ENCODE results near the gene ARHGEF26. TPM values are rescaled to one million over a fixed set of nuclear protein-coding genes. Genes with fewer than 3 reads are reported as not detected.

The ARHGEF26 gene
- total and polyA plus RNA-seq, 2 experiments from 2014 or later: 9.4 to 16.9 TPM

DNA sequence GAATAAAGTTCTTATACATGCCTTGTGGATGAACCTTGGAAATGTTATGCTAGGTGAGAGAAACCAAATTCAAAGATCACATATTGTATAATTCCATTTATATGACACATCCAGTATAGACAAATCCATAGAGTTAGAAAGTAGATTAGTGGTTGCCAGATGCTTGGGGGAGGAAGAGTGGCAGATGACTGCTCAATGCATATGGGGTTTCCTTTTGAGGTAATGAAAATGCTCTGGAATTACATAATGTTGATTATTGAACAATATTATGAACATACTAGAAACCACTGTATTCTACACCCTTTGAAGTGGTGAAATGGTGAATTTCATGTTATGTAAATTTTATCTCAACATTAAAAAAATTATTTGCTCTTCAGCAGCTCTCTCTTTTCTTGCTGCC lies 102.3 kb downstream of the ARHGEF26 start:
- H3K4me1 ChIP-seq (ENCODE audit: insufficient read depth): 0 out of 2 replicates have a peak, but pooled peaks cover 3% of the 10 kb centered on the region

DNA sequence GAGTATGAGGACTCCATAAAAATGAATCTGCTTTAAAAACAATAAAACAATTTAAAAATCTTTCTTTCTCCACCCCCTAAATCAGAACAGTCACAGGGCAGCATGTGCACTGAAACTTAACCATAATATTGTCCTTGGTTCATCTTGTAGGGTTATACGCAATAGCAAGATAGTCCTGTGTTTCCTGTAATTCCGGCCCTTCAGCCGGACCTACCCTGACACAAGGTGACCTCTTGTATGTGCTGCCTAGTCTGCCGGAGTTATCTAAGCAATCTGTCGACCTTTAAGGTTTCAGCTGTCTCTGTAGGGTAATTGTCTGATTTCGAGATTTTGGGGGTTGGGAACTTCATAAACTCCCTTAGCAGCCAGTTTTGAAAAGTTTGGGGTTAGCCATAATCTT lies 103.2 kb downstream of the ARHGEF26 start:
- H3K27ac ChIP-seq (ENCODE audit: low read depth): no peak overlapping the region
- no peaks in the 10 kb centered on the region for H3K9me3 Mint-ChIP-seq
- no peak overlapping the region for H2AFZ ChIP-seq
- H3K27me3 Mint-ChIP-seq (ENCODE audit: insufficient read depth, low read depth, poor library complexity): peaks cover 2% of the 10 kb centered on the region
- no peaks in the 10 kb centered on the region for H3K36me3 ChIP-seq (ENCODE audit: insufficient read depth)
- H3K4me1 Mint-ChIP-seq: peaks cover 4% of the 10 kb centered on the region; the same call in 2 of the 3 replicates
- H3K4me2 ChIP-seq: no peak overlapping the region
- no peak overlapping the region for H3K4me3 ChIP-seq
- ATAC-seq (no peak), DNase-seq (ENCODE audit: low spot score) (no peak)
- H3K79me2 ChIP-seq (replicated peaks; ENCODE audit: insufficient read depth): no peaks in the 10 kb centered on the region
- H3K4me1 ChIP-seq (ENCODE audit: insufficient read depth): 0 out of 2 replicates have a peak, but pooled peaks cover 7% of the 10 kb centered on the region
- no peaks in the 10 kb centered on the region for H3K27me3 ChIP-seq (ENCODE audit: insufficient read depth)
- TF ChIP-seq STAT1 (IDR thresholded peaks at IDR 0.05; ENCODE audit: unreplicated experiment): no peak
- peak overlapping the region; percentile 75 for H3K27ac Mint-ChIP-seq
- H3K9me2 ChIP-seq (ENCODE audit: insufficient read depth): no peaks in the 10 kb centered on the region
- no peaks in the 10 kb centered on the region for H3F3A ChIP-seq (replicated peaks; ENCODE audit: low read depth)
- no peaks in the 10 kb centered on the region for H4K20me1 ChIP-seq (replicated peaks; ENCODE audit: insufficient read depth)
- no peak overlapping the region for H3K4me3 Mint-ChIP-seq
- no peaks in the 10 kb centered on the region; the same call in 2 of the 3 replicates for H3K36me3 Mint-ChIP-seq (ENCODE audit: low read depth)

More for the DNA sequence above, 102.3 kb downstream of the ARHGEF26 start:
- DNase-seq (ENCODE audit: low spot score) (no peak), ATAC-seq (no peak)
- H3K27ac ChIP-seq (ENCODE audit: low read depth): no peak overlapping the region
- H3K4me1 Mint-ChIP-seq: peaks cover 1% of the 10 kb centered on the region; the same call in 2 of the 3 replicates
- no peaks in the 10 kb centered on the region for H3K79me2 ChIP-seq (replicated peaks; ENCODE audit: insufficient read depth)
- no peaks in the 10 kb centered on the region for H3K9me3 Mint-ChIP-seq
- no peaks in the 10 kb centered on the region for H3F3A ChIP-seq (replicated peaks; ENCODE audit: low read depth)
- H3K4me3 Mint-ChIP-seq: no peak overlapping the region
- H3K27me3 ChIP-seq (ENCODE audit: insufficient read depth): no peaks in the 10 kb centered on the region
- H3K36me3 Mint-ChIP-seq (ENCODE audit: low read depth): peaks cover 3% of the 10 kb centered on the region; the same call in 2 of the 3 replicates
- no peaks in the 10 kb centered on the region for H4K20me1 ChIP-seq (replicated peaks; ENCODE audit: insufficient read depth)
- no peaks in the 10 kb centered on the region for H3K9me2 ChIP-seq (ENCODE audit: insufficient read depth)
- H3K36me3 ChIP-seq (ENCODE audit: insufficient read depth): 0 out of 2 replicates have a peak, but pooled peaks cover 4% of the 10 kb centered on the region
- H3K27me3 Mint-ChIP-seq (ENCODE audit: insufficient read depth, low read depth, poor library complexity): peaks cover 2% of the 10 kb centered on the region
- H2AFZ ChIP-seq: no peak overlapping the region
- no peak overlapping the region for H3K4me3 ChIP-seq
- no peak overlapping the region for H3K27ac Mint-ChIP-seq
- TF ChIP-seq ZNF114 (CRISPR knock-in tag; IDR thresholded peaks at IDR 0.05) (no peak), POLR2AphosphoS5 (IDR thresholded peaks at IDR 0.05; ENCODE audit: low read depth) (no peak), ZNF331 (CRISPR knock-in tag; IDR thresholded peaks at IDR 0.05; ENCODE audit: low read depth) (no peak), JUNB (IDR thresholded peaks at IDR 0.05; ENCODE audit: unreplicated experiment) (no peak), EZH2phosphoT487 (IDR thresholded peaks at IDR 0.05; ENCODE audit: unreplicated experiment) (no peak), STAT1 (IDR thresholded peaks at IDR 0.05; ENCODE audit: unreplicated experiment) (no peak)
- TF ChIP-seq, protein P1, sequence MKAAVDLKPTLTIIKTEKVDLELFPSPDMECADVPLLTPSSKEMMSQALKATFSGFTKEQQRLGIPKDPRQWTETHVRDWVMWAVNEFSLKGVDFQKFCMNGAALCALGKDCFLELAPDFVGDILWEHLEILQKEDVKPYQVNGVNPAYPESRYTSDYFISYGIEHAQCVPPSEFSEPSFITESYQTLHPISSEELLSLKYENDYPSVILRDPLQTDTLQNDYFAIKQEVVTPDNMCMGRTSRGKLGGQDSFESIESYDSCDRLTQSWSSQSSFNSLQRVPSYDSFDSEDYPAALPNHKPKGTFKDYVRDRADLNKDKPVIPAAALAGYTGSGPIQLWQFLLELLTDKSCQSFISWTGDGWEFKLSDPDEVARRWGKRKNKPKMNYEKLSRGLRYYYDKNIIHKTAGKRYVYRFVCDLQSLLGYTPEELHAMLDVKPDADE (IDR thresholded peaks at IDR 0.05): no peak
- no peak overlapping the region for H3K4me2 ChIP-seq

GRCh38 chr3:154224866-154225265 lies 103.7 kb downstream of the ARHGEF26 start:
- no peak for ATAC-seq
- no peaks in the 10 kb centered on the region for H3K36me3 ChIP-seq (ENCODE audit: insufficient read depth)
- H3K79me2 ChIP-seq (replicated peaks; ENCODE audit: insufficient read depth): no peaks in the 10 kb centered on the region
- no peaks in the 10 kb centered on the region for H3K27me3 ChIP-seq (ENCODE audit: insufficient read depth)
- peaks cover 4% of the 10 kb centered on the region; the same call in 2 of the 3 replicates for H3K4me1 Mint-ChIP-seq
- no peak overlapping the region for H3K4me2 ChIP-seq
- H3K4me3 ChIP-seq: no peak overlapping the region
- H3K4me1 ChIP-seq (ENCODE audit: insufficient read depth): 0 out of 2 replicates have a peak, but pooled peaks cover 7% of the 10 kb centered on the region
- H3K9me3 Mint-ChIP-seq: no peaks in the 10 kb centered on the region
- H3F3A ChIP-seq (replicated peaks; ENCODE audit: low read depth): no peaks in the 10 kb centered on the region
- no peaks in the 10 kb centered on the region for H3K36me3 Mint-ChIP-seq (ENCODE audit: low read depth)
- H3K27me3 Mint-ChIP-seq (ENCODE audit: insufficient read depth, low read depth, poor library complexity): peaks cover 2% of the 10 kb centered on the region
- no peaks in the 10 kb centered on the region for H4K20me1 ChIP-seq (replicated peaks; ENCODE audit: insufficient read depth)
- no peak for DNase-seq (ENCODE audit: low spot score)
- no peaks in the 10 kb centered on the region for H3K9me2 ChIP-seq (ENCODE audit: insufficient read depth)
- H3K4me3 Mint-ChIP-seq: no peak overlapping the region
- no peak overlapping the region for H3K27ac ChIP-seq (ENCODE audit: low read depth)
- H3K27ac Mint-ChIP-seq: no peak overlapping the region
- no peak overlapping the region for H2AFZ ChIP-seq
- TF ChIP-seq ZNF331 (CRISPR knock-in tag; IDR thresholded peaks at IDR 0.05; ENCODE audit: low read depth): no peak
- TF ChIP-seq EZH2 (IDR thresholded peaks at IDR 0.05; ENCODE audit: low read depth, unreplicated experiment): no peak
- TF ChIP-seq POLR2AphosphoS5 (IDR thresholded peaks at IDR 0.05; ENCODE audit: low read depth): no peak
- TF ChIP-seq REST (IDR thresholded peaks at IDR 0.05; ENCODE audit: unreplicated experiment): no peak

Data from GM23338 (cell line).